GM19397 (cell line): ENCODE results near the gene MYH9.

ENCODE experiments used
- ATAC-seq: cut with Tn5 transposase; IDR thresholded peaks from one replicate; pipeline ENCODE4 v1.9.1; 2021; ENCODE audit warnings: mild to moderate bottlenecking, moderate library complexity; ENCODE audit not compliant: unreplicated experiment

Gene MYH9

GRCh38 chr22:36320553-36320952 lies 67.2 kb downstream of the MYH9 start:
- ATAC-seq, result no peak

GRCh38 chr22:36319595-36320497 lies 67.9 kb downstream of the MYH9 start:
- no peak for ATAC-seq

- no peak for ATAC-seq
Measured at GRCh38 chr22:36318442-36318841, 69.3 kb downstream of the MYH9 start.

- no peak for ATAC-seq
Measured at GRCh38 chr22:36317658-36318271, 70.0 kb downstream of the MYH9 start.

- ATAC-seq, result no peak
Measured at GRCh38 chr22:36316419-36316818, 71.3 kb downstream of the MYH9 start.

GRCh38 chr22:36315325-36315724 lies 72.4 kb downstream of the MYH9 start:
- ATAC-seq, result no peak

- no peak for ATAC-seq
Measured at GRCh38 chr22:36311386-36312085, 76.2 kb downstream of the MYH9 start.

GRCh38 chr22:36308880-36309279 lies 78.9 kb downstream of the MYH9 start:
- no peak for ATAC-seq

GRCh38 chr22:36306227-36306626 lies 81.5 kb downstream of the MYH9 start:
- no peak for ATAC-seq

- no peak for ATAC-seq
Measured at GRCh38 chr22:36305813-36306212, 82.0 kb downstream of the MYH9 start.

- ATAC-seq, result no peak
Measured at GRCh38 chr22:36304429-36304828, 83.3 kb downstream of the MYH9 start.

- no peak for ATAC-seq
Measured at GRCh38 chr22:36303874-36304273, 83.9 kb downstream of the MYH9 start.

GRCh38 chr22:36303115-36303467 lies 84.7 kb downstream of the MYH9 start:
- ATAC-seq, result no peak

GRCh38 chr22:36302439-36303114 lies 85.2 kb downstream of the MYH9 start:
- no peak for ATAC-seq

- ATAC-seq, result no peak
Measured at GRCh38 chr22:36301851-36302250, 85.9 kb downstream of the MYH9 start.

- no peak for ATAC-seq
Measured at GRCh38 chr22:36301384-36301828, 86.4 kb downstream of the MYH9 start.

GRCh38 chr22:36300396-36301212 lies 87.2 kb downstream of the MYH9 start:
- ATAC-seq, result no peak

GRCh38 chr22:36299911-36300310 lies 87.9 kb downstream of the MYH9 start:
- ATAC-seq, result no peak

GRCh38 chr22:36299295-36299694 lies 88.5 kb downstream of the MYH9 start:
- ATAC-seq, result no peak

- no peak for ATAC-seq
Measured at GRCh38 chr22:36298601-36299000, 89.2 kb downstream of the MYH9 start.
